ENCODE measurements around the gene SLC17A8. TPM values are rescaled to one million over a fixed set of nuclear protein-coding genes. Genes with fewer than 3 reads are reported as not detected.

SLC17A8 gene
- polyA plus RNA-seq, 1 donor (not counting 4 experiments of a cell fraction or from before 2014, with no cell fraction given) = not detected

- Histone ChIP-seq H3K4me3 (ENCODE audit: control insufficient read depth in 2 of 3, extremely low read depth in 1 of 3, insufficient read depth in 2 of 3, low read depth in 1 of 3, low read length in 3 of 3) (no peak overlapping the region), H4K20me1 (ENCODE audit: control insufficient read depth, extremely low read depth, insufficient read depth, low read length) (no peaks in the 10 kb centered on the region), H3K36me3 (ENCODE audit: control insufficient read depth in 2 of 2, extremely low read depth in 1 of 2, insufficient read depth in 2 of 2, low read length in 2 of 2) (no peaks in the 10 kb centered on the region), H3K27me3 (ENCODE audit: control insufficient read depth, extremely low read depth, insufficient read depth, low read length) (peaks cover 3% of the 10 kb centered on the region), H3K27ac (ENCODE audit: control insufficient read depth, insufficient read depth, low read length) (no peak overlapping the region), H3K9me1 (ENCODE audit: control insufficient read depth, extremely low read depth, insufficient read depth, low read length) (no peaks in the 10 kb centered on the region), H2AFZ (ENCODE audit: control insufficient read depth, low read length) (no peak overlapping the region), H3K9me3 (ENCODE audit: control insufficient read depth, low read depth, low read length) (no peaks in the 10 kb centered on the region), H3K4me1 (ENCODE audit: control insufficient read depth, extremely low read depth, insufficient read depth, low read length) (no peaks in the 10 kb centered on the region), H3K9ac (ENCODE audit: control insufficient read depth, extremely low read depth, insufficient read depth, low read length) (no peak overlapping the region), H3K79me2 (ENCODE audit: control insufficient read depth, insufficient read depth, low read length) (no peaks in the 10 kb centered on the region), H3K4me2 (ENCODE audit: control insufficient read depth, extremely low read depth, insufficient read depth, low read depth, low read length) (no peak overlapping the region)
- DNase-seq (ENCODE audit: low read depth, low spot score) = no peak
- no peak for TF ChIP-seq EZH2 (IDR thresholded peaks at IDR 0.05; ENCODE audit: low read length)
- TF ChIP-seq CTCF (optimal IDR thresholded peaks at IDR 0.05 in 1 of 3, IDR thresholded peaks at IDR 0.05 in 1 of 3, conservative IDR thresholded peaks at IDR 0.05 in 1 of 3; ENCODE audit: extremely low read depth in 1 of 3, insufficient read depth in 2 of 3, low read length in 3 of 3) = no peak
- dilution Hi-C loops (cut with MboI; ENCODE audit: extremely low pct_ligation_motif_present, low sequenced_read_pairs) = no loop called here
- FAIRE-seq = no peak
Observed at GRCh38 chr12:100376161-100376560, 19.3 kb downstream of the SLC17A8 start.

GRCh38 chr12:100381379-100381778, 24.5 kb downstream of the SLC17A8 start:
- Histone ChIP-seq H3K27ac (ENCODE audit: control insufficient read depth, insufficient read depth, low read length) (no peak overlapping the region), H3K9me1 (ENCODE audit: control insufficient read depth, extremely low read depth, insufficient read depth, low read length) (no peaks in the 10 kb centered on the region), H2AFZ (ENCODE audit: control insufficient read depth, low read length) (no peak overlapping the region), H3K79me2 (ENCODE audit: control insufficient read depth, insufficient read depth, low read length) (no peaks in the 10 kb centered on the region), H4K20me1 (ENCODE audit: control insufficient read depth, extremely low read depth, insufficient read depth, low read length) (no peaks in the 10 kb centered on the region), H3K4me1 (ENCODE audit: control insufficient read depth, extremely low read depth, insufficient read depth, low read length) (no peaks in the 10 kb centered on the region), H3K36me3 (ENCODE audit: control insufficient read depth in 2 of 2, extremely low read depth in 1 of 2, insufficient read depth in 2 of 2, low read length in 2 of 2) (no peaks in the 10 kb centered on the region), H3K4me3 (ENCODE audit: control insufficient read depth in 2 of 3, extremely low read depth in 1 of 3, insufficient read depth in 2 of 3, low read depth in 1 of 3, low read length in 3 of 3) (no peak overlapping the region), H3K9me3 (ENCODE audit: control insufficient read depth, low read depth, low read length) (no peaks in the 10 kb centered on the region), H3K9ac (ENCODE audit: control insufficient read depth, extremely low read depth, insufficient read depth, low read length) (no peak overlapping the region), H3K27me3 (ENCODE audit: control insufficient read depth, extremely low read depth, insufficient read depth, low read length) (no peaks in the 10 kb centered on the region), H3K4me2 (ENCODE audit: control insufficient read depth, extremely low read depth, insufficient read depth, low read depth, low read length) (no peak overlapping the region)
- DNase-seq (ENCODE audit: low read depth, low spot score) (no peak), FAIRE-seq (no peak)
- dilution Hi-C loops (cut with MboI; ENCODE audit: extremely low pct_ligation_motif_present, low sequenced_read_pairs) = no loop called here
- TF ChIP-seq CTCF (optimal IDR thresholded peaks at IDR 0.05 in 1 of 3, IDR thresholded peaks at IDR 0.05 in 1 of 3, conservative IDR thresholded peaks at IDR 0.05 in 1 of 3; ENCODE audit: extremely low read depth in 1 of 3, insufficient read depth in 2 of 3, low read length in 3 of 3) = no peak
- TF ChIP-seq EZH2 (IDR thresholded peaks at IDR 0.05; ENCODE audit: low read length) = no peak

All from keratinocyte (primary cell).